ENCODE results near the gene IFNL4.

GRCh38 chr19:39202998-39203355 is 45.7 kb downstream of the IFNL4 start:
- TF ChIP-seq CTCF (IDR thresholded peaks at IDR 0.05) = no peak
- no peak for TF ChIP-seq POLR2A (IDR thresholded peaks at IDR 0.05)
- no peak for TF ChIP-seq POLR2AphosphoS5 (IDR thresholded peaks at IDR 0.05)
